ENCODE data around the gene MAGOH.
A peak's percentile ranks its signal among the peaks of the same experiment; 100 is the strongest.
"Not testable (repeated sequence)": the region's sequence is repeated elsewhere in the genome, so short reads cannot be mapped to it uniquely, and the experiment has no call there.

Gene MAGOH

DNA sequence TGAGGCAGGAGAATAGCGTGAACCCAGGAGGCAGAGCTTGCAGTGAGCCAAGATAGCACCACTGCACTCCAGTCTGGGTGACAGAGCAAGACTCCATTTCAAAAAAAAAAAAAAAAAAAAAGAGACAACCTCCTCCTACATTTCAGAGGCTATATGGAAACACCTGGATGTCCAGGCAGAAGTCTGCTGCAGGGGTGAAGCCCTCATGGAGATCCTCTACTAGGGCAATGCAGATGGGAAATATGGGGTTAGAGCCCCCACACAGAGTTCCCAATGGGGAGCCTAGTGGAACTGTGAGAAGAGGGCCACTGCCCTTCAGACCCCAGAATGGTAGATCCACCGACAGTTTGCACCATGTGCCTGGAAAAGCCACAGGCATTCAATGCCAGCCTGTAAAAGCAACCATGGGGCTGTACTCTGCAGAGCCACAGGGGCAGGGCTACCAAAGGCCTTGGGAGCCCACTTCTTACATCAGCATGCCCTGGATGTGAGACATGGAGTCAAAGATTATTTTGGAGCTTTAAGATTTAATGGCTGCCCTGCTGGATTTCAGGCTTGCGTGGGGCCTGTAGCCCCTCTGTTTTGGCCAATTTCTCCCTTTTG lies 32.1 kb downstream of the MAGOH start:
- H3K4me1 ChIP-seq (ENCODE audit: control insufficient read depth in 1 of 2, insufficient read depth in 2 of 2, low read length in 2 of 2); H2BK5ac ChIP-seq (ENCODE audit: low read depth, low read length, poor library complexity); H3K18ac ChIP-seq (ENCODE audit: low read length); H3K79me2 ChIP-seq (ENCODE audit: control insufficient read depth, insufficient read depth, low read length, poor library complexity); H4K12ac ChIP-seq (ENCODE audit: low read depth, low read length); H3K27ac ChIP-seq (ENCODE audit: low read depth, low read length); H3K9ac ChIP-seq (ENCODE audit: low read length); H2BK120ac ChIP-seq (ENCODE audit: insufficient read depth, low read length, poor library complexity); H3K23ac ChIP-seq (ENCODE audit: low read length); DNase-seq; H2AFZ ChIP-seq (ENCODE audit: insufficient read depth, low read length, poor library complexity); H3K9me3 ChIP-seq (ENCODE audit: insufficient read depth, low read depth, low read length); H2BK12ac ChIP-seq (ENCODE audit: low read length); H3K4me3 ChIP-seq (ENCODE audit: low read depth, low read length); H4K91ac ChIP-seq (ENCODE audit: low read depth, low read length); H4K8ac ChIP-seq (ENCODE audit: low read depth, low read length); H3K4ac ChIP-seq (ENCODE audit: low read depth, low read length); H3K14ac ChIP-seq (ENCODE audit: low read length); H2AK5ac ChIP-seq (ENCODE audit: low read length); H3K79me1 ChIP-seq (ENCODE audit: low read length); H3K27me3 ChIP-seq (ENCODE audit: insufficient read depth, low read length); H3K4me2 ChIP-seq (ENCODE audit: low read length): not testable (repeated sequence)
- no CpG with 5 or more reads among the region's 3 CpGs for WGBS (ENCODE audit: extremely low coverage, insufficient coverage, insufficient read length)
- peaks cover 28 to 46% of the 10 kb centered on the region in 2 experiments for H3K36me3 ChIP-seq (ENCODE audit: control insufficient read depth in 1 of 2, insufficient read depth in 2 of 2, low read length in 2 of 2)

DNA sequence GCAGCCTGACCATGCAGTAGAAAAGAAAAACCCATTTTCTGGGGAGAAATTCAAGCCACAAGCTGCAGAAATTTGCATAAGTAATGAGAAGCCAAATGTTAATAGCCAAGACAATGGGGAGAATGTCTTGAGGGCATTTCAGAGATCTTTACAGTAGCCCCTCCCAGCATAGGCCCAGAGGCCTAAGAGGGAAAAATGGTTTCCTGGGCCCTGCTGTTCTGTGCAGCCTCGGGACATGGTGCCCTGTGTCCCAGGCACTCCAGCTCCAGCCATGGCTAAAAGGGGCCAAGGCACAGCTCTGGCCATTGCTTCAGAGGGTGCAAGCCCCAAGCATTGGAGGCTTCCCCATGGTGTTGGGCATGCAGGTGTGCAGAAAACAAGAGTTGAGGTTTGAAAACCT lies 32.8 kb downstream of the MAGOH start:
- not testable (repeated sequence) for H2BK5ac ChIP-seq (ENCODE audit: low read depth, low read length, poor library complexity); H3K14ac ChIP-seq (ENCODE audit: low read length); H2AFZ ChIP-seq (ENCODE audit: insufficient read depth, low read length, poor library complexity); H3K4me2 ChIP-seq (ENCODE audit: low read length); H2AK5ac ChIP-seq (ENCODE audit: low read length); H4K91ac ChIP-seq (ENCODE audit: low read depth, low read length); H3K18ac ChIP-seq (ENCODE audit: low read length); H3K79me1 ChIP-seq (ENCODE audit: low read length); DNase-seq; H4K12ac ChIP-seq (ENCODE audit: low read depth, low read length); H3K9ac ChIP-seq (ENCODE audit: low read length); H4K8ac ChIP-seq (ENCODE audit: low read depth, low read length); H3K9me3 ChIP-seq (ENCODE audit: insufficient read depth, low read depth, low read length); H3K23ac ChIP-seq (ENCODE audit: low read length); H3K27ac ChIP-seq (ENCODE audit: low read depth, low read length); H3K79me2 ChIP-seq (ENCODE audit: control insufficient read depth, insufficient read depth, low read length, poor library complexity); H3K27me3 ChIP-seq (ENCODE audit: insufficient read depth, low read length); H3K4me3 ChIP-seq (ENCODE audit: low read depth, low read length); H3K4ac ChIP-seq (ENCODE audit: low read depth, low read length); H2BK12ac ChIP-seq (ENCODE audit: low read length); H2BK120ac ChIP-seq (ENCODE audit: insufficient read depth, low read length, poor library complexity); H3K4me1 ChIP-seq (ENCODE audit: control insufficient read depth in 1 of 2, insufficient read depth in 2 of 2, low read length in 2 of 2)
- WGBS (ENCODE audit: extremely low coverage, insufficient coverage, insufficient read length), result no CpG with 5 or more reads among the region's 1 CpG
- H3K36me3 ChIP-seq (ENCODE audit: control insufficient read depth in 1 of 2, insufficient read depth in 2 of 2, low read length in 2 of 2), result peaks cover 21 to 44% of the 10 kb centered on the region in 2 experiments

DNA sequence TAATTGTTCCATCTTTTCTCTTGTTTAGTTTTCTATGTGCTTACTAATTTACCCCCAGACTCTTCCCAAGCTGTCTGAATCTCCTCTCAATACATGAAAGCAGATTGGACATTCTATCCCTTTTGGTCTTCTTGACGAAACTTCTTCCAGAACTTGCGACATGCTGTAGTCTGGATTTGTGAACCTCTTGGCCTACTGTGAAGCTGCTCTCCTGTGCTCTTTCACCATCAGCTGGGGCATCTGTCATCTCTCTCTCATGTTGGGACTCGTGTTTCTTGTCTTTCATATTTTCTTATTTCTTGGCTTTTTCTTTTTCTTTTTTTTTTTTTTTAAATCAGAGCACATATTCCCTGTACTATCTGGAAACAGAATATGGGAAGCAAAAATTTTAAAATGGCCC lies 34.9 kb downstream of the MAGOH start:
- DNase-seq, result no peak
- Histone ChIP-seq H3K9me3 (ENCODE audit: insufficient read depth, low read depth, low read length) (peaks cover 7% of the 10 kb centered on the region), H2BK120ac (ENCODE audit: insufficient read depth, low read length, poor library complexity) (no peak overlapping the region), H3K14ac (ENCODE audit: low read length) (no peak overlapping the region), H3K36me3 (ENCODE audit: control insufficient read depth in 1 of 2, insufficient read depth in 2 of 2, low read length in 2 of 2) (peaks cover 13 to 31% of the 10 kb centered on the region in 2 experiments), H2BK5ac (ENCODE audit: low read depth, low read length, poor library complexity) (no peak overlapping the region), H3K27ac (ENCODE audit: low read depth, low read length) (no peak overlapping the region), H2AK5ac (ENCODE audit: low read length) (no peak overlapping the region), H3K4me3 (ENCODE audit: low read depth, low read length) (no peak overlapping the region), H3K79me1 (ENCODE audit: low read length) (no peaks in the 10 kb centered on the region), H3K4me1 (ENCODE audit: control insufficient read depth in 1 of 2, insufficient read depth in 2 of 2, low read length in 2 of 2) (no peaks in the 10 kb centered on the region), H3K4ac (ENCODE audit: low read depth, low read length) (no peak overlapping the region), H3K23ac (ENCODE audit: low read length) (no peak overlapping the region), H3K4me2 (ENCODE audit: low read length) (no peak overlapping the region), H4K91ac (ENCODE audit: low read depth, low read length) (no peak overlapping the region), H3K79me2 (ENCODE audit: control insufficient read depth, insufficient read depth, low read length, poor library complexity) (no peaks in the 10 kb centered on the region), H4K8ac (ENCODE audit: low read depth, low read length) (no peak overlapping the region), H3K27me3 (ENCODE audit: insufficient read depth, low read length) (no peaks in the 10 kb centered on the region), H2BK12ac (ENCODE audit: low read length) (no peak overlapping the region), H3K18ac (ENCODE audit: low read length) (no peak overlapping the region), H3K9ac (ENCODE audit: low read length) (no peak overlapping the region), H4K12ac (ENCODE audit: low read depth, low read length) (no peak overlapping the region), H2AFZ (ENCODE audit: insufficient read depth, low read length, poor library complexity) (no peak overlapping the region)
- no CpG with 5 or more reads among the region's 3 CpGs for WGBS (ENCODE audit: extremely low coverage, insufficient coverage, insufficient read length)

DNA sequence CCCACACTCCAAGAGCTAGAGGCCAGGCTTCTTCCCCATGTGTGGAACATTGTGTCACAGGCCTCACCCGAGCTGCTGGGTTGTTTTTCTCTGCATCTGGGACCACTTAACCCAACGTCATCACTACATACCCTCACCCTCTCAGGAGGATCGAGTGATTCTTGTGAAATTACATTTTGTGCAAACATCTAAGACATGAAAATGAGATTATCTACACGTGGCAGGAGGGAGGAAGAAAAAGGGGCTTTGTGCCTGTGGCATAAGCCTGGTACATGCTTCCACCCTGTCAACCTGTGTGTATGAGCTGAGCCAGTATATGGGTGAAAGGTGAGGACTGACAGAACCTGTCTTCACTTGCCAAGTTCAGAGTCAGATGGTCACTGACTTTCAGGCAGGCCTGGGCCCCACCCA lies 40.1 kb downstream of the MAGOH start:
- WGBS (ENCODE audit: extremely low coverage, insufficient coverage, insufficient read length), result no CpG with 5 or more reads among the region's 4 CpGs
- H3K18ac ChIP-seq (ENCODE audit: low read length), result no peak overlapping the region
- peaks cover 11 to 15% of the 10 kb centered on the region in 2 experiments for H3K4me1 ChIP-seq (ENCODE audit: control insufficient read depth in 1 of 2, insufficient read depth in 2 of 2, low read length in 2 of 2)
- no peak overlapping the region for H3K23ac ChIP-seq (ENCODE audit: low read length)
- no peak overlapping the region for H2BK12ac ChIP-seq (ENCODE audit: low read length)
- no peak overlapping the region for H4K91ac ChIP-seq (ENCODE audit: low read depth, low read length)
- no peak overlapping the region for H2BK120ac ChIP-seq (ENCODE audit: insufficient read depth, low read length, poor library complexity)
- H3K14ac ChIP-seq (ENCODE audit: low read length), result no peak overlapping the region
- H3K79me1 ChIP-seq (ENCODE audit: low read length), result peaks cover 6% of the 10 kb centered on the region
- no peaks in the 10 kb centered on the region for H3K9me3 ChIP-seq (ENCODE audit: insufficient read depth, low read depth, low read length)
- no peak overlapping the region for H3K4me3 ChIP-seq (ENCODE audit: low read depth, low read length)
- no peak overlapping the region for H3K4ac ChIP-seq (ENCODE audit: low read depth, low read length)
- H4K8ac ChIP-seq (ENCODE audit: low read depth, low read length), result no peak overlapping the region
- no peak overlapping the region for H2BK5ac ChIP-seq (ENCODE audit: low read depth, low read length, poor library complexity)
- H3K27ac ChIP-seq (ENCODE audit: low read depth, low read length), result no peak overlapping the region
- peaks cover 4% of the 10 kb centered on the region for H3K79me2 ChIP-seq (ENCODE audit: control insufficient read depth, insufficient read depth, low read length, poor library complexity)
- H3K36me3 ChIP-seq (ENCODE audit: control insufficient read depth in 1 of 2, insufficient read depth in 2 of 2, low read length in 2 of 2), result peaks cover 0 to 9% of the 10 kb centered on the region in 2 experiments
- DNase-seq, result peak in 1 of 2 donors; percentile 18
- H3K9ac ChIP-seq (ENCODE audit: low read length), result no peak overlapping the region
- H4K12ac ChIP-seq (ENCODE audit: low read depth, low read length), result no peak overlapping the region
- no peak overlapping the region for H3K4me2 ChIP-seq (ENCODE audit: low read length)
- no peaks in the 10 kb centered on the region for H3K27me3 ChIP-seq (ENCODE audit: insufficient read depth, low read length)
- H2AFZ ChIP-seq (ENCODE audit: insufficient read depth, low read length, poor library complexity), result no peak overlapping the region
- H2AK5ac ChIP-seq (ENCODE audit: low read length), result no peak overlapping the region
